Duodenal mucosa (tissue), 2 donors: Measurements from ENCODE around the gene UFC1.

Experiments
- H3K27ac ChIP-seq: one replicate; pipeline ENCODE4 v1.7.0; 2013; ENCODE audit warnings: low read depth, low read length
- H3K27me3 ChIP-seq, 2 donors: one replicate each; pipeline ENCODE4 v1.7.0; 2013; ENCODE audit warnings: low read length in 2 of 2, control low read depth in 1 of 2; ENCODE audit not compliant: insufficient read depth in 2 of 2, control insufficient read depth in 1 of 2
- H3K36me3 ChIP-seq, 2 donors: one replicate each; pipeline ENCODE4 v1.7.0; 2013; ENCODE audit warnings: low read length in 2 of 2, control low read depth in 1 of 2; ENCODE audit not compliant: insufficient read depth in 2 of 2, control insufficient read depth in 1 of 2
- H3K4me1 ChIP-seq, 2 donors: one replicate each; pipeline ENCODE4 v1.7.0; 2013; ENCODE audit warnings: low read length in 2 of 2, control low read depth in 1 of 2; ENCODE audit not compliant: insufficient read depth in 2 of 2, control insufficient read depth in 1 of 2
- H3K4me3 ChIP-seq, 2 donors: one replicate each; pipeline ENCODE4 v1.7.0; 2013; ENCODE audit warnings: low read length in 2 of 2, low read depth in 1 of 2
- H3K9ac ChIP-seq, 2 donors: one replicate each; pipeline ENCODE4 v1.7.0; 2013; ENCODE audit warnings: low read length in 2 of 2, low read depth in 1 of 2
- H3K9me3 ChIP-seq, 2 donors: one replicate each; pipeline ENCODE4 v1.7.0; 2013; ENCODE audit warnings: low read length in 2 of 2, control low read depth in 1 of 2; ENCODE audit not compliant: control insufficient read depth in 1 of 2

The UFC1 gene

GRCh38 chr1:161196521-161197451 lies 43.0 kb downstream of the UFC1 start:
- H3K9ac ChIP-seq = peak overlapping the region; percentile 32 to 36

GRCh38 chr1:161197560-161198193 lies 43.9 kb downstream of the UFC1 start:
- Histone ChIP-seq H3K27ac (peak overlapping the region; percentile 64), H3K9me3 (no peaks in the 10 kb centered on the region), H3K4me1 (peaks cover 49 to 62% of the 10 kb centered on the region in 2 donors), H3K9ac (peak overlapping the region; percentile 36 to 38), H3K27me3 (no peaks in the 10 kb centered on the region), H3K4me3 (peak overlapping the region; percentile 42 to 50), H3K36me3 (no peaks in the 10 kb centered on the region)

More at GRCh38 chr1:161196521-161197451, 43.0 kb downstream of the UFC1 start:
- Histone ChIP-seq H3K36me3 (no peaks in the 10 kb centered on the region), H3K4me1 (peaks cover 48 to 61% of the 10 kb centered on the region in 2 donors), H3K27ac (peak overlapping the region; percentile 64), H3K27me3 (no peaks in the 10 kb centered on the region), H3K9me3 (no peaks in the 10 kb centered on the region), H3K4me3 (peak overlapping the region; percentile 31 to 50)

- H3K9me3 ChIP-seq = no peaks in the 10 kb centered on the region
- H3K27ac ChIP-seq = peak overlapping the region; percentile 65
- peaks cover 46 to 59% of the 10 kb centered on the region in 2 donors for H3K4me1 ChIP-seq
- H3K9ac ChIP-seq = peak overlapping the region; percentile 36 to 38
- peak overlapping the region; percentile 42 to 50 for H3K4me3 ChIP-seq
- peaks cover 0 to 1% of the 10 kb centered on the region in 2 donors for H3K36me3 ChIP-seq
- no peaks in the 10 kb centered on the region for H3K27me3 ChIP-seq
Measured at GRCh38 chr1:161198194-161198896, 44.6 kb downstream of the UFC1 start.

GRCh38 chr1:161198897-161199431 lies 45.2 kb downstream of the UFC1 start, which contains the start of gene ADAMTS4:
ADAMTS4 (minus strand) TSS chr1:161199054; CDS start chr1:161198627, 427 bp downstream.
- Histone ChIP-seq H3K27ac (peak within 1 kb of the TSS; percentile 97), H3K4me1 (peaks cover 52 to 63% of the 10 kb centered on the region in 2 donors), H3K9me3 (no peaks in the 10 kb centered on the region), H3K9ac (peak within 1 kb of the TSS; percentile 38 to 40), H3K27me3 (no peaks in the 10 kb centered on the region), H3K4me3 (peak within 1 kb of the TSS; percentile 42 to 50), H3K36me3 (peaks cover 4 to 7% of the 10 kb centered on the region in 2 donors)

- H3K4me1 ChIP-seq = peaks cover 57 to 63% of the 10 kb centered on the region in 2 donors
- H3K27ac ChIP-seq = peak overlapping the region; percentile 97
- no peaks in the 10 kb centered on the region for H3K27me3 ChIP-seq
- peaks cover 7 to 11% of the 10 kb centered on the region in 2 donors for H3K36me3 ChIP-seq
- peak overlapping the region in 1 of 2 donors; percentile 40 for H3K9ac ChIP-seq
- no peaks in the 10 kb centered on the region for H3K9me3 ChIP-seq
- no peak overlapping the region for H3K4me3 ChIP-seq
Measured at GRCh38 chr1:161199506-161200139, 45.8 kb downstream of the UFC1 start.

- H3K9ac ChIP-seq = peak overlapping the region in 1 of 2 donors; percentile 97
Measured at GRCh38 chr1:161200421-161200991, 46.7 kb downstream of the UFC1 start.

GRCh38 chr1:161200992-161201835 lies 47.4 kb downstream of the UFC1 start:
- H3K27ac ChIP-seq = peak overlapping the region; percentile 97
- H3K9me3 ChIP-seq = no peaks in the 10 kb centered on the region
- H3K4me3 ChIP-seq = peak overlapping the region; percentile 93 to 97
- no peaks in the 10 kb centered on the region for H3K27me3 ChIP-seq
- H3K36me3 ChIP-seq = peaks cover 13 to 17% of the 10 kb centered on the region in 2 donors
- peak overlapping the region; percentile 81 to 97 for H3K9ac ChIP-seq
- peaks cover 59 to 65% of the 10 kb centered on the region in 2 donors for H3K4me1 ChIP-seq

More at GRCh38 chr1:161200421-161200991, 46.7 kb downstream of the UFC1 start:
- peak overlapping the region; percentile 97 for H3K27ac ChIP-seq
- no peaks in the 10 kb centered on the region for H3K9me3 ChIP-seq
- H3K36me3 ChIP-seq = peaks cover 11 to 12% of the 10 kb centered on the region in 2 donors
- H3K4me1 ChIP-seq = peaks cover 63% of the 10 kb centered on the region in 2 donors
- no peak overlapping the region for H3K4me3 ChIP-seq
- no peaks in the 10 kb centered on the region for H3K27me3 ChIP-seq

GRCh38 chr1:161201836-161202712 lies 48.3 kb downstream of the UFC1 start, which contains the start of gene NDUFS2:
NDUFS2 (plus strand) TSS chr1:161202367; CDS start chr1:161202386, 19 bp downstream.
- peaks cover 22 to 26% of the 10 kb centered on the region in 2 donors for H3K36me3 ChIP-seq
- H3K27me3 ChIP-seq = no peaks in the 10 kb centered on the region
- H3K4me3 ChIP-seq = peak within 1 kb of the TSS; percentile 93 to 97
- peak within 1 kb of the TSS; percentile 81 to 97 for H3K9ac ChIP-seq
- peak within 1 kb of the TSS; percentile 97 for H3K27ac ChIP-seq
- H3K4me1 ChIP-seq = peaks cover 56 to 59% of the 10 kb centered on the region in 2 donors
- H3K9me3 ChIP-seq = no peaks in the 10 kb centered on the region
